Activated T-cell treated with anti-CD3 and anti-CD28 coated beads for 4 hours (primary cell): ENCODE results near the gene ALS2.
"Not testable (repeated sequence)": the region's sequence is repeated elsewhere in the genome, so short reads cannot be mapped to it uniquely, and the experiment has no call there.

Experiments used
- DNase-seq: peaks from one replicate; pipeline ENCODE4 v3.0.0-alpha.2; 2020

The ALS2 gene

GRCh38 chr2:201671205-201671604 is 109.5 kb downstream of the ALS2 start:
- not testable (repeated sequence) for DNase-seq

GRCh38 chr2:201669865-201670264 is 110.9 kb downstream of the ALS2 start:
- DNase-seq = no peak

GRCh38 chr2:201668402-201668910 is 112.3 kb downstream of the ALS2 start:
- DNase-seq = no peak

GRCh38 chr2:201664334-201664733 is 116.4 kb downstream of the ALS2 start:
- no peak for DNase-seq

- no peak for DNase-seq
These were observed 119.4 kb downstream of the ALS2 start for GRCh38 chr2:201661366-201661765.

GRCh38 chr2:201660293-201660895 is 120.3 kb downstream of the ALS2 start:
- no peak for DNase-seq

GRCh38 chr2:201656740-201657139 is 124.0 kb downstream of the ALS2 start:
- DNase-seq = no peak

GRCh38 chr2:201656102-201656501 is 124.6 kb downstream of the ALS2 start:
- no peak for DNase-seq

GRCh38 chr2:201654616-201655384 is 125.9 kb downstream of the ALS2 start:
- no peak for DNase-seq

- no peak for DNase-seq
These were observed 127.5 kb downstream of the ALS2 start for GRCh38 chr2:201653221-201653620.
